IMR-90 (cell line): ENCODE measurements around the gene RABGEF1.

Source experiments
- BHLHE40 ChIP-seq: fragments of 150-350 bp; IDR thresholded peaks from 2 replicates; pipeline ENCODE4 v1.6.1; 2016; ENCODE audit warnings: mild to moderate bottlenecking, low read depth, low read length
- CEBPB ChIP-seq: IDR thresholded peaks from 2 replicates; pipeline ENCODE4 v1.6.1; 2012; ENCODE audit warnings: low read depth, low read length, improper control_type of control experiment
- MXI1 ChIP-seq: IDR thresholded peaks from 2 replicates; pipeline ENCODE4 v1.6.1; 2012; ENCODE audit warnings: low read depth, mild to moderate bottlenecking, low read length, moderate library complexity, borderline replicate concordance
- NFE2L2 ChIP-seq: fragments of 150-350 bp; IDR thresholded peaks from 2 replicates; pipeline ENCODE4 v1.6.1; 2016; ENCODE audit warnings: low read depth, mild to moderate bottlenecking, low read length
- POLR2A ChIP-seq: IDR thresholded peaks from 2 replicates; pipeline ENCODE4 v1.6.1; 2012; ENCODE audit warnings: mild to moderate bottlenecking, low read depth, low read length
- RAD21 ChIP-seq: IDR thresholded peaks from 2 replicates; pipeline ENCODE4 v1.6.1; 2012; ENCODE audit warnings: low read length, improper control_type of control experiment
- RCOR1 ChIP-seq: IDR thresholded peaks from 2 replicates; pipeline ENCODE4 v1.6.1; 2012; ENCODE audit warnings: mild to moderate bottlenecking, low read length, improper control_type of control experiment; ENCODE audit not compliant: insufficient replicate concordance
- RFX5 ChIP-seq: IDR thresholded peaks from 2 replicates; pipeline ENCODE4 v1.8.0; 2012; ENCODE audit warnings: low read depth, mild to moderate bottlenecking, low read length, moderate library complexity
- TF ChIP-seq, protein P1 (sequence below): conservative IDR thresholded peaks from 2 replicates; pipeline ENCODE4 v1.5.1; 2012; ENCODE audit warnings: mild to moderate bottlenecking, low read depth, low read length, improper control_type of control experiment
- TF ChIP-seq, protein P2 (sequence below): fragments of 150-350 bp; IDR thresholded peaks from 2 replicates; pipeline ENCODE4 v1.6.1; 2016; ENCODE audit warnings: low read depth, mild to moderate bottlenecking, low read length, moderate library complexity, borderline replicate concordance

DNA sequence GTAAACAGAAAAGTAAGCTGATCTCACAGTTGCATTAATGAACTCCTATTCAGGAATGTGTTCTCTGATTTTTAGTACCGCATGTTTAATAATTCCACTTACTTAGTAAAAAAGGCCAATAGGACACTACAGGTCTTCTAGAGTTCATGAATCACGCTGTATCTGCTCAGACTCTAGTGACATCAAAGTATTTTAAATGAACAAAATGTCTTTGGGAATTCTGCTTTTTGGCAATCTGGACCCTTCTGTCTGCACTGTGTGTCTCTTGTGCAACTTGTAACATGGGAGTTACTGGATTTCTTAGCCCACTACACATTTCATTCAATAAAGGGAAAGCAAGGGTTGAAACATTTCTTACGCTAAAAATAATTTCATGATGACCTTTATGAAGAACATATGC lies 50.2 kb downstream of the RABGEF1 start:
- TF ChIP-seq, protein P1, sequence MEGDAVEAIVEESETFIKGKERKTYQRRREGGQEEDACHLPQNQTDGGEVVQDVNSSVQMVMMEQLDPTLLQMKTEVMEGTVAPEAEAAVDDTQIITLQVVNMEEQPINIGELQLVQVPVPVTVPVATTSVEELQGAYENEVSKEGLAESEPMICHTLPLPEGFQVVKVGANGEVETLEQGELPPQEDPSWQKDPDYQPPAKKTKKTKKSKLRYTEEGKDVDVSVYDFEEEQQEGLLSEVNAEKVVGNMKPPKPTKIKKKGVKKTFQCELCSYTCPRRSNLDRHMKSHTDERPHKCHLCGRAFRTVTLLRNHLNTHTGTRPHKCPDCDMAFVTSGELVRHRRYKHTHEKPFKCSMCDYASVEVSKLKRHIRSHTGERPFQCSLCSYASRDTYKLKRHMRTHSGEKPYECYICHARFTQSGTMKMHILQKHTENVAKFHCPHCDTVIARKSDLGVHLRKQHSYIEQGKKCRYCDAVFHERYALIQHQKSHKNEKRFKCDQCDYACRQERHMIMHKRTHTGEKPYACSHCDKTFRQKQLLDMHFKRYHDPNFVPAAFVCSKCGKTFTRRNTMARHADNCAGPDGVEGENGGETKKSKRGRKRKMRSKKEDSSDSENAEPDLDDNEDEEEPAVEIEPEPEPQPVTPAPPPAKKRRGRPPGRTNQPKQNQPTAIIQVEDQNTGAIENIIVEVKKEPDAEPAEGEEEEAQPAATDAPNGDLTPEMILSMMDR = no peak
- TF ChIP-seq RAD21 = no peak
- no peak for TF ChIP-seq POLR2A
- TF ChIP-seq RCOR1 = no peak
- TF ChIP-seq, protein P2, sequence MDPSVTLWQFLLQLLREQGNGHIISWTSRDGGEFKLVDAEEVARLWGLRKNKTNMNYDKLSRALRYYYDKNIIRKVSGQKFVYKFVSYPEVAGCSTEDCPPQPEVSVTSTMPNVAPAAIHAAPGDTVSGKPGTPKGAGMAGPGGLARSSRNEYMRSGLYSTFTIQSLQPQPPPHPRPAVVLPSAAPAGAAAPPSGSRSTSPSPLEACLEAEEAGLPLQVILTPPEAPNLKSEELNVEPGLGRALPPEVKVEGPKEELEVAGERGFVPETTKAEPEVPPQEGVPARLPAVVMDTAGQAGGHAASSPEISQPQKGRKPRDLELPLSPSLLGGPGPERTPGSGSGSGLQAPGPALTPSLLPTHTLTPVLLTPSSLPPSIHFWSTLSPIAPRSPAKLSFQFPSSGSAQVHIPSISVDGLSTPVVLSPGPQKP = no peak
- no peak for TF ChIP-seq BHLHE40
- TF ChIP-seq MXI1 = no peak
- no peak for TF ChIP-seq CEBPB
- TF ChIP-seq NFE2L2 = no peak
- no peak for TF ChIP-seq RFX5
